Adrenal gland (tissue), 12 donors: Measurements from ENCODE around the gene RUNX1. TPM values are rescaled to one million over a fixed set of nuclear protein-coding genes. Genes with fewer than 3 reads are reported as not detected.

Source experiments
- DNase-seq, 7 donors: peaks; one replicate each; pipeline ENCODE4 v3.0.0-alpha.2; 2019 to 2020
- H3K27ac ChIP-seq, 5 donors: fragments of 200-600 bp; sonication (generic) in 4 of 5; 1 replicate in 3 of 5; 2 replicates in 2 of 5; pipeline versions ENCODE4 v1.5.1 to v1.8.0; 2016 to 2020; ENCODE audit warnings: mild to moderate bottlenecking in 1 of 5
- H3K27me3 ChIP-seq: fragments of 200-600 bp; 2 replicates; pipeline ENCODE4 v1.8.0; 2021
- H3K36me3 ChIP-seq, 2 donors: fragments of 200-600 bp; replicated peaks in 1 of 2; 1 replicate in 1 of 2; 2 replicates in 1 of 2; pipeline versions ENCODE4 v1.5.1 to v1.8.0; 2018 to 2022
- H3K4me1 ChIP-seq, 2 donors: fragments of 200-600 bp; replicated peaks in 1 of 2; 1 replicate in 1 of 2; 2 replicates in 1 of 2; pipeline versions ENCODE4 v1.5.1 to v1.8.0; 2018 to 2021
- H3K4me3 ChIP-seq, 4 donors: fragments of 200-600 bp; sonication (generic) in 3 of 4; one replicate each; pipeline ENCODE4 v1.5.1; 2016 to 2018
- H3K9me3 ChIP-seq, 3 donors: fragments of 200-600 bp; sonication (generic) in 1 of 3; replicated peaks in 1 of 3; 1 replicate in 2 of 3; 2 replicates in 1 of 3; pipeline versions ENCODE4 v1.5.1 to v1.8.0; 2016 to 2021
- CTCF ChIP-seq, 6 experiments: fragments of 450-650 bp in 4 of 6; fragments of 200-600 bp in 2 of 6; sonication (generic) in 1 of 6; IDR thresholded peaks; 1 replicate in 5 of 6; 2 replicates in 1 of 6; pipeline versions ENCODE4 v1.5.1 to v1.8.0; 2016 to 2021; ENCODE audit warnings: antibody characterized with exemption in 6 of 6, mild to moderate bottlenecking in 2 of 6, moderate library complexity in 1 of 6
- POLR2A ChIP-seq, 2 donors: fragments of 450-650 bp; IDR thresholded peaks; one replicate each; pipeline ENCODE4 v1.6.1; 2017; ENCODE audit warnings: antibody characterized with exemption in 2 of 2, mild to moderate bottlenecking in 2 of 2, moderate library complexity in 1 of 2
- WGBS, 4 donors: extraction: QIAGEN DNeasy Blood & Tissue Kit in 2 of 4; methylation state at CpG; one replicate each; pipeline versions ENCODE4 v1.1.5 to v1.1.7; 2013 to 2017; 5-methylcytosine and 5-hydroxymethylcytosine counted together
- intact Hi-C, 2 donors: fragments of 100-400 bp; cut with DNase I; formaldehyde crosslinking; loops; one replicate each; pipeline versions ENCODE4 v1.14.1 to v1.15.0; 2022 to 2023
- polyA plus RNA-seq, 3 donors: library from polyadenylated mRNA; stranded (reverse); fragments of 200-250 nt in 2 of 3; fragments of 350-450 nt in 1 of 3; fragmentation: Illumina TruSeq in 1 of 3; extraction: RNeasy Lipid Tissue Mini Kit (QIAGEN cat#74804) in 1 of 3; gene quantifications; one replicate each; pipeline ENCODE4 v1.2.3, GENCODE V29; 2013 to 2014
- total RNA-seq, 9 donors: library from RNA; depleted of rRNA in 4 of 9; stranded (reverse); fragments of >200 nt in 4 of 9; fragments of 120-200 nt in 1 of 9; fragmentation: NEBNext Ultra II Directional in 1 of 9; extraction: Animal tissue kit (Norgen Biotek cat#: 25700) in 1 of 9; gene quantifications; one replicate each; pipeline versions ENCODE4 v1.1.0 to v1.2.4, GENCODE V29; 2013 to 2023
- donor health status: healthy with polysubstance abuse.
- donor health status: Bipolar disorder and iron deficiency.
- donor health status: DM: yes; HTN: yes; CAD: no.
- donor health status: DM: no; HTN: no; CAD: no.
- donor health status: DM: no; HTN: no; CAD: no.
- donor health status: DM: yes; HTN: yes; CAD: no.

The RUNX1 gene
- total and polyA plus RNA-seq, 12 donors: 0.83 to 27.2 (median 8.2) TPM

- intact Hi-C loops: no loop called here
- Histone ChIP-seq H3K36me3 (no peaks in the 10 kb centered on the region), H3K4me3 (no peak overlapping the region), H3K27me3 (no peaks in the 10 kb centered on the region), H3K4me1 (no peaks in the 10 kb centered on the region), H3K27ac (no peak overlapping the region), H3K9me3 (no peaks in the 10 kb centered on the region)
- DNase-seq: no peak
- TF ChIP-seq CTCF (IDR thresholded peaks at IDR 0.05): no peak
- no peak for TF ChIP-seq POLR2A (IDR thresholded peaks at IDR 0.05)
These were observed 126.6 kb downstream of the RUNX1 start for GRCh38 chr21:34922479-34922878.

GRCh38 chr21:34921151-34921550 is 128.0 kb downstream of the RUNX1 start:
- no peak for DNase-seq
- Histone ChIP-seq H3K4me1 (no peaks in the 10 kb centered on the region), H3K36me3 (no peaks in the 10 kb centered on the region), H3K27me3 (peaks cover 5% of the 10 kb centered on the region), H3K9me3 (no peaks in the 10 kb centered on the region), H3K27ac (no peak overlapping the region), H3K4me3 (no peak overlapping the region)
- intact Hi-C loops: no loop called here
- no peak for TF ChIP-seq CTCF (IDR thresholded peaks at IDR 0.05)
- TF ChIP-seq POLR2A (IDR thresholded peaks at IDR 0.05): no peak

GRCh38 chr21:34919406-34919805 is 129.7 kb downstream of the RUNX1 start:
- no peak for TF ChIP-seq CTCF (IDR thresholded peaks at IDR 0.05)
- TF ChIP-seq POLR2A (IDR thresholded peaks at IDR 0.05): no peak
- DNase-seq: no peak
- Histone ChIP-seq H3K36me3 (no peaks in the 10 kb centered on the region), H3K27me3 (peaks cover 5% of the 10 kb centered on the region), H3K4me3 (no peak overlapping the region), H3K27ac (no peak overlapping the region), H3K4me1 (no peaks in the 10 kb centered on the region), H3K9me3 (no peaks in the 10 kb centered on the region)
- 64 to 67% (median 65%) methylated on average over 6 of the region's 6 CpGs for WGBS, 4 donors
- intact Hi-C loops: no loop called here

- intact Hi-C loops: no loop called here
- no peak overlapping the region for H3K27ac ChIP-seq
- TF ChIP-seq CTCF (IDR thresholded peaks at IDR 0.05) (no peak), POLR2A (IDR thresholded peaks at IDR 0.05) (no peak)
- H3K27me3 ChIP-seq: peaks cover 5% of the 10 kb centered on the region
- no peaks in the 10 kb centered on the region for H3K9me3 ChIP-seq
- WGBS, 4 donors: 58 to 90% (median 80%) methylated on average over 7 of the region's 7 CpGs
- DNase-seq: no peak
- H3K4me1 ChIP-seq: no peaks in the 10 kb centered on the region
- H3K36me3 ChIP-seq: no peaks in the 10 kb centered on the region
- H3K4me3 ChIP-seq: no peak overlapping the region
These were observed 132.7 kb downstream of the RUNX1 start for GRCh38 chr21:34916446-34916845.
